CD4-positive, alpha-beta T cell treated with Interleukin-17A for 1 hour (primary cell): Measurements from ENCODE around the gene MACROH2A1.

Source experiments
- DNase-seq: peaks from one replicate; pipeline ENCODE4 v3.0.0-alpha.2; 2020

Gene MACROH2A1

DNA sequence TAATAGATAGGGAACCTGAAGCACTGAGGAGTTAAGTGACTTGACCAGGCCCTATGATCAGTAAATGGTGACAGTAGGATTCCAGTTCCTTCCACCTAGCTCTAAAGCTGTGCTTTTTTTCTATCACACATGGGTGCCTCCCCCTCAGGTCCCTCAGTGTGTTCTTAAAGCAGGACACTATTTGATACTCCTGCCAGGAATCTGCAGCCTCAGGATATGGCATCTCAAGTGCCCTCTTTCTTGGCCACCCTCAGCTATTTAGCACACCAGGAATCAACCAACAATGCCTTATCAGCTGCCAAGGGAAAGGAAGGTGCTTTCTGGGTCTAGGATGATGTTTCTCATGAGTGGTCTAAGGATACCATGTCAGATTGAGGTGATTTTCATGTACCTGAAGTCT, 49.1 kb downstream of the MACROH2A1 start:
- no peak for DNase-seq

GRCh38 chr5:135349451-135349850, 49.6 kb downstream of the MACROH2A1 start:
- no peak for DNase-seq

GRCh38 chr5:135348918-135349317, 50.1 kb downstream of the MACROH2A1 start:
- DNase-seq, result no peak

DNA sequence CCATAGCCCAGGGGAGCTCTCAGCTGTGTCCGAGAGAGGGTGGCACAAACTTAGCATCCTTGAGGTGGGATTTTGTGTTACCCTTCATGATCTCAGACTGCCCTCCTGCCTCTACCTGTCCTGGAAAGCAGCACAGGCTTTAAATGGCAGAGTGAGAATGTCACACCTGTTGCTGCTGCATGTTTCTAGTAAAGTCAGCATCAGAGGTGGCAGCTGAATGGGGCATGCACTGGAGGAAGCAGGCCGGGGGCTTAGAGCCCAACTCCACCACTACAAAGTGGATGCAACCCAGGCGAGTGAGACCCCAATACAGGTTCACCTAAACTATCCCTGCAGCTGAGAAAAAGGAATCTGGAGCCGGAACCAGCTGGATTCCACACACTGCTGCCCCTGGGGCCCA, 51.6 kb downstream of the MACROH2A1 start:
- no peak for DNase-seq

DNA sequence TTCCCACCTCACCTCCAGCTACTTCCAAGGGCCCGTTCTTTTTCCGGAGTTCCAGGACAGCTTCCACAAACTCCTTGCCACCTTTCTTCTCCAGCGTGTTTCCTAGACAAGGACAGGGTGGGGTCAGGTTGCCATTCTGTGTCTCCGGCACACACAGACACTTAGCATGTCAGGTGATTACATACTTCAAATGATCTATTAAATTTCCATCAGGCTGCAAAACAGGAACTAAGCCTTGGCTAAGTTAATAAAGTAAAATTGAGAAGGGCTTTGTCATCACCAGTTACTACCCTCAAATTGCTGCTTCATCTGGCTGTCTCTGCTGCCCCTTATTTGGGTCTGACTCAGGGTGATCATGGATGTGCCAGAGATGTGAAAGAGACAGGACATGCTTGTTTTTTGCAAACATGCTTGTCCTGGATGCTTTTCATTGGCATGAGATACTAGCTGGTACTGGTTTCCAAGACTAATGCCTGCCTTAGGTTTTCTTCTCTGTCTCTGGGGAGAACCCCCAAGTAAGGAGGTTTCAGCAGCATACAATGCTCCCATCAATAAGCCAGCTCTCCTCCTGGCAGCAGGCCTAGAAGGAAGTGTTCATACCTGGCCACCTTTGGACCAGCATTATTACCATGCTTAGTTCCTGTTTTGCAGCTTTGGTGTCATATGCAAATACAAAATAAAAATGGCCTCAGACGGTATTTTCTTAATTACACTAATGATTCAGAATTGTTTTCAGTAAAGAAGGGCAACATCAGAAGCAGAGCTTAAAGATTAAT, 52.9 kb downstream of the MACROH2A1 start:
- DNase-seq, result no peak

DNA sequence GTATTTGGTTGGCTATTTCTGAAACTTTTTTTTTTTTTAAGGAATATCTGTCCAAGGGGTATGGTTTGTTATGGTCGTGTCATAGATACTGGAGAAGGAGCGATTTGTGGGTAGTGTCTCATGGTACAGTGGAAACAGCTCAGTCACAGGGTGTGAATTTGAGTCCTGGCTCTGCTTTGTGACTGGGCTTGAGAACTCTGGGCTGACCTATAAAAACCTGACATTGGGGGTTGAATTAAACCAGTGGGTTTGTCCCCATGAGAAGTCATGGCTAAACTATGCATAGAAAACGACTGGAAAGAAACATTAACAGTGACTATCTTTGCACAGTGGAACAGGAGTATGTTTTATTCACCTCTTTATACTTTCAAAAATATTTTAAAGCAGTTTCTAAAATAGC, 54.7 kb downstream of the MACROH2A1 start:
- no peak for DNase-seq

DNA sequence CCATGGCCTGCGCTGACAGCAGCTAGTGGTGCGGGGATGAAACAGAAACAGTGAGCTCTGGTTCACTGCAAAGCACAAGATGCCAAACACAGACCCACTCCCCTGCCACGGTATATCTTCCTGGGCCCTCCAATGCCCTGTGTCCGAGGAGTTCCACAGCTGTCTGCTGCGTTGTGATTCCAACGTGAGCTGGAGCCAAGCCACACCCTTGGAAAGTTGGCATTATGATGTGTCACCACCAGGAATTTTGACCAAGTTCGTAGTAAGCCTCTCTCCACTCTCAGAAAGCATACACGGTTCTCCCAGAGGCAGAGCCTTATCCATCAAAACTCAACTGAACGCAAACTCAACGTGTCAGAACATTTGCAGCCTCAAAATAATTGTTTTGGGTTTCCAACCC, 55.6 kb downstream of the MACROH2A1 start:
- DNase-seq, result no peak

GRCh38 chr5:135342551-135342875, 56.5 kb downstream of the MACROH2A1 start:
- DNase-seq, result no peak

DNA sequence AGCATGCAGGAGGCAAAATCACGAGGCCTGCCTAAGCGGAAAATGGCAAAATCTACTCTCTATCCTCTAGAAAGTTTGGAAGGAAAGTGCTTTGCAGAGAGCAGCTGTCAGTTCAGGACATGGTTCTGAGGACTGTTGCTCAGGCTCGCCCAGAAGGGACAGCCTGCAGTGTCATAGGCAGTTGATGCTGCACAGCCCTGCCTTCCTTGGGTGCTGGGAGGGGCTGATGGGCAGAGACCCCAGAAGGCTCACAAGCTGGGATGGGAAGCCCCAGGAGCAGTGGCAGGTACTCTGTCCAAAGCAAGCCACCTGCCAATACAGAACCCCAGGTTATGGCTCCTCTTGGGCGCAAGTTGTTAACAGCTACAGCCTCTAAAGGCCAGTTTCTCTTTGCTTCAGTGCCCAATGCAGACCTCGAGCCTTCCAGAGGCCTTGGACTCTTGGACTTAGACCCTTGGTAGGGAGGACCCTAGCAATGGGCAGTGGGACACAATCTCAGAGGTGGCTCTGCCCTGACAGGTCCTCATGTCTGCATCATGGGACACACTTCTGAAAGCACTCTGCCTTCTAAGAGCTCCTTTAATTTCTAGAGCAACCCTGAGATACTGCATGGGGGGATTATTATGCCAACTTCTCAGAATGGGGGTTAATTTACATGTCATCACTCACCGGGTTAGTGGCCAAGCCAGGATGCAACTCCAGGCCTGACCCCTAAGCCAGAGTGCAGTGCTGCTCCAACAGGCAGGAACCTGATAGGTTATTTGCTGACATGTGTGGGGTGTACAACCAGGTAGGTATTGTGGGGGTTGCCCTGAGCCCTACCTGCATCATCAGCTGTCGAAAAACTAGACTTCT, 57.1 kb downstream of the MACROH2A1 start:
- no peak for DNase-seq

- no peak for DNase-seq
Observed at GRCh38 chr5:135341016-135341666, 57.9 kb downstream of the MACROH2A1 start.

DNA sequence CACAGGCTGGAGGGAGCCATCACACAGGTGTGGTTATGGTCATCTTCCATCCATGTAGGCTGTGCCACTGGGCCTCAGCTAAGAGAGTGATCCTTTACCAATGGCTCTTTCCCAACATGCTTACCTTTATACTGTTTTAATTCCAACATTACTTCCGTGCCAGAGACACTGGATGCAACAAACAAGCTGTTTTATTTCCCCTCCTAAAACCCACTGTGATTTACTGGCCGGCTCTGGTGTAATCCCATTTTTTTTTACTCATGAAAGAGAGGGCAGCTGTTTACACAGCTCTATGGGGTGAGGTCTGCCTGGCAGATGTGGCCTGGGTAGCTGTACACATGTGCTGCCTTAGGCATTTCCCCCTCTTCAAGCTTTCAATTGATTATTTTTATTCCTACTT, 58.5 kb downstream of the MACROH2A1 start:
- no peak for DNase-seq

- DNase-seq, result no peak
Observed at GRCh38 chr5:135339623-135340022, 59.4 kb downstream of the MACROH2A1 start.

- DNase-seq, result no peak
Observed at GRCh38 chr5:135339189-135339588, 59.8 kb downstream of the MACROH2A1 start.

DNA sequence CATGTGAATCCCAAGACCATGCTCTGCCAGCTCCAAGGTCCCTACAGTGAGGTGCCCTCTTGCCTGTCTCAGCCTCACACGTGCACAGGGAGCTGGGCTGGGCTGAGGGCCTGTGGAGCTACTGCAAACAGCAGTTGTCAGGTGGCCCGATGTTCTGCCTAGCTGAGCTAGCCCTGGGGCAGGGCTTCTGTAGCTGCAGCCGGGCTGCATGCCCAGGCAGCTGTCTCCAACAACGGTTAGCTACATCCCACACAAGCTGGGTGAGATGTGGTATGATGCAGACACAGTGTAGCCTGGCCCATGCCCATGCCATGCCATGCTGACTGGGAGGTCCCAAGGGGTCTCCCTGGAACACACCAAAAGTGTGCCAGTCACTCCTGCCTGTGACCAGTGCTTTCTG, 62.0 kb downstream of the MACROH2A1 start:
- no peak for DNase-seq

DNA sequence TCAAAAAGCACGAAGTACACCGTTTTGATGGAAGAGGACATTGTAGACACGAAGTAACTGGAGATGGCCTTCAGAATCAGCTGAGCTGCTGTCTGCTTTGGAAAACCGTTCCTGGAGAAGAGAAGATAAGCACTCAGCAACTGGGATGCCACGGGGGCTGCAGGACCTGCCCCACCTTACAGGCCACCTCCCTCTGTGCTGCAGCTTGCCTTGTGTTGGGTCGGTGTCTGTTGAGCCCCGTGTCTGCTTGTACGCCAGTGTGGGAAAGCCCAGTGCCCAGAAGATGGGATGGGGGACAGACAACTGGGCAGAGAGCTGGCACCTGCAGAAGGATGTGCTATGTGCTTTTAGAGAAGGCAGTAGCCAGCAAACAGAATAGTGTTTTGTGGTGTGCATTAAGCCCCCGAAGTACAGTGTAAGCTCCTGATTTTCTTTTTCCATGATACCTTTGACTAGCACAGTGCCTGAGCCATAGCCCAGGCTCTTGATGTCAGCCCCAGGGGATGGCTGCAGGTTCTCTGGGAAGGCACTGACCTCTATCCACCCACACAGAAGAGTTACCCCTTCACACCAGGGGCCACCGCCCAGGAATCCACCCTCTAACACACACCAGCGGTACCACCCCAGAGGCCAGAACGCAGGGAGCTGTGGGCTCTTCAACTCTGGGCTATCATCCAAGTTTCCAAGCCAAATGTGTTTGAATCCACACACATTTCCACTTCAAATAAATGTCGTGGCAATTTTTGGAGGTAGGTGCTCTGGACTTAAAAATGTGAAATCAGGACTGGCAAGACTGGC, 63.8 kb downstream of the MACROH2A1 start:
- no peak for DNase-seq

DNA sequence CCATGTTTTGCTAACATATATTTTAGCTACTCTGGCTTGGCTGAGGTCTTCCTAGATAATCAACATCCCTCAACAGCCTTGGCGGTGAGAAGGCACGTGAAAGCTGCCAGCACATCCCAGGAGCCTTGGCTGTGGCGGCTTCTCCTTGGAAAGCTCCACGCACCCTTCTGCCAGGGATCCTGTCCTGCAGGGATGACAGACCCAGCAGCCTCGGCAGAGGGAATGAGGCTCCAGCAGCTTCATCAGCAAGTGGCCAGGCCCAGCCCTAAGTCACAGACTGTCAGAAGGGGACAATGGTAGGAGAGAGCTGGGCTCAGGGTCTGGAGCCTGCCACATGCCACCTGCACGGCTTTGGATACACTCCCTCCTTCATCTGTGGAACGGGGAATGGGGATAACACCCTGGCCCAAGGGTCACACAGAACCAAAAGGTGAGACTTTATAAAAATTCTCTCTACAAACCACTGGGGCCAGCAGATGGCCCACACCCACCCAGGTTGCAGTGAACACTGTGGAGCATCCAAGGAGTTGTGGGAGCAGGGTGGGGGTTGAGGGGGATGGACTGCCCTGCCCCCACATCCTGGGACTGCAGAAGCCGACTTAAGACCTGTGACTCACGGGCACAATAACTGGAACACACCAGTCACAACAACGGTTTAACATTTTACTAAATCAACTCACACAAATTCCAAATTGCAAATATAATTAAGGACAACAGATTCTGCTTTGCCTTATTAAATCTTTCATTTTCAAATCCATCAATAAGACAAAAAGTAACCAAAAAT, 65.1 kb downstream of the MACROH2A1 start:
- no peak for DNase-seq

- peak; percentile 34 for DNase-seq
Observed at GRCh38 chr5:135332519-135333150, 66.4 kb downstream of the MACROH2A1 start.

- no peak for DNase-seq
Observed at GRCh38 chr5:135331612-135332011, 67.4 kb downstream of the MACROH2A1 start.

- DNase-seq, result no peak
Observed at GRCh38 chr5:135330798-135331096, 68.3 kb downstream of the MACROH2A1 start.

DNA sequence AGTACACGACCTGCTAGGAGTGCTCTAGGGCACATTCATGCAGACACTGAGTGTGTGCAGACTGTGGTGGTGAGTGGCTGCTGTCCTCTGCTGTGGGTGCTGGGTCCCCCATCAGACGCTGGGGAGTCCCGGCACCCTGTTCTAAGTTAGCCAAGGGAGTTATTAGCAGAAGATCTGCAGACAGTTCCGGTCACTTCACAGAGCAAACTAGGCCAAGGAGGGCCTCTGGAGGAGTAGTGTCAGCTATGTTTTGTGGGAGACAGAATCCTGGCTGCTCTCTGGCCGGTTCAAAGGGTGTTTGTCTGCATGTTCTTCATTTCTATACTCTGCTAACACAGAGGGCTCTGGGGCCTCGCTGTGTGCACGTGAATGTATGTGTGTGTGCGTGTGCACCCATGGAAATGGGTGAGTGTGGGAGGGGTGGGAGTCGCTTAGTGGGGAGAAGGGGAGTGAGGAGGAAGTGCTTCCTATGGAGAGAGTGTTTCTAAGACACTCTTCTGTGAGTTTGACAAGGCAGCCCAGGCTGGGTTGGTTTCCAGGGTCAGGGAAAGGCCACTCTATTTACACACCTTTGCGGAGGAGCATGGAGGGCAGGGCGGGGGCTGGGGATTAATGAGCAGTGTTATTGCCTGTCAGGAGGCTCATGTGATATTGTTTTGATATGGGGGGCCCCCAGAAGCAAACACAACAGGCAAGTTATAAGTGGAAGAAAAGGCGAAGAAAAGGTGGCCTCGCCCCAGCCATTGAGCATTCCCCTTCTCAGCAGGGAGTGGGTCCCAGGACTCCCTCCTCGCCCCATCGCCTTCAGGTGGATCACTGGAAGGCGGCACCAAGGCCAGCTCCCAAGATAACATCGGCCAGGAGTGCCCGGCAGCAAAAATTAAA, 68.9 kb downstream of the MACROH2A1 start:
- DNase-seq, result no peak
